Pancreas (tissue), 10 donors: ENCODE measurements around the gene GADD45B. TPM values are rescaled to one million over a fixed set of nuclear protein-coding genes. Genes with fewer than 3 reads are reported as not detected.
"Not testable (repeated sequence)": the region's sequence is repeated elsewhere in the genome, so short reads cannot be mapped to it uniquely, and the experiment has no call there.

Experiments
- ATAC-seq, 4 donors: fragments of 200-7000 bp; cut with Tn5 transposase; one replicate each; pipeline versions ENCODE4 v1.8.0 to v1.9.1; 2020; ENCODE audit warnings: mild to moderate bottlenecking in 4 of 4, moderate library complexity in 4 of 4
- DNase-seq, 6 donors: peaks; one replicate each; pipeline ENCODE4 v3.0.0-alpha.2; 2020
- FAIRE-seq: peaks from 2 replicates; lab custom pipeline; 2012; peaks lifted over from hg19 to GRCh38; lab: Jason Lieb, UNC
- H3K27ac ChIP-seq, 4 donors: fragments of 200-600 bp; sonication (generic); 1 replicate in 3 of 4; 2 replicates in 1 of 4; pipeline versions ENCODE4 v1.5.0 to v1.8.0; 2020
- H3K27me3 ChIP-seq, 4 donors: fragments of 200-600 bp; one replicate each; pipeline ENCODE4 v1.8.0; 2021
- H3K36me3 ChIP-seq, 3 donors: fragments of 200-600 bp; sonication (generic) in 1 of 3; one replicate each; pipeline versions ENCODE4 v1.5.0 to v1.8.0; 2020 to 2021
- H3K4me1 ChIP-seq, 3 donors: fragments of 200-600 bp; one replicate each; pipeline ENCODE4 v1.8.0; 2021
- H3K4me3 ChIP-seq, 4 donors: fragments of 200-600 bp; sonication (generic) in 2 of 4; one replicate each; pipeline versions ENCODE4 v1.5.0 to v1.8.0; 2020 to 2021
- H3K9me3 ChIP-seq, 4 donors: fragments of 200-600 bp; one replicate each; pipeline ENCODE4 v1.8.0; 2021
- WGBS, 2 donors: extraction: QIAGEN DNeasy Blood & Tissue Kit; methylation state at CpG; one replicate each; pipeline ENCODE4 v1.1.7; 2013; 5-methylcytosine and 5-hydroxymethylcytosine counted together
- intact Hi-C, 3 donors: fragments of 100-400 bp; cut with DNase I; formaldehyde crosslinking; loops; one replicate each; pipeline versions ENCODE4 v1.11.1 to v1.14.2; 2022
- polyA plus RNA-seq, 2 donors: library from polyadenylated mRNA; stranded (reverse); fragments of 200-250 nt; gene quantifications; one replicate each; pipeline ENCODE4 v1.2.3, GENCODE V29; 2013
- total RNA-seq, 6 donors: library from RNA; stranded (reverse); fragmentation: NEBNext Ultra II Directional in 4 of 6; extraction: Animal tissue kit (Norgen Biotek cat#: 25700) in 4 of 6; gene quantifications; one replicate each; pipeline versions ENCODE4 v1.2.1 to v1.2.4, GENCODE V29; 2021 to 2023
- TF ChIP-seq, protein P1 (sequence below), 4 donors: fragments of 200-600 bp; sonication (generic) in 3 of 4; IDR thresholded peaks; one replicate each; pipeline versions ENCODE4 v1.5.0 to v1.8.0; 2021; ENCODE audit warnings: antibody characterized with exemption in 4 of 4
- donor health status: healthy with polysubstance abuse.
- donor health status: DM: no; HTN: no; CAD: no; lungs with moderate emphysema.
- donor health status: DM: no; HTN: no; CAD: no.
- donor health status: control.
- donor health status: control.
- donor health status: Bipolar disorder and iron deficiency.
- donor health status: DM: yes; HTN: yes; CAD: no.
- donor health status: DM: no; HTN: no; CAD: no.
- donor health status: DM: no; HTN: no; CAD: no.
- donor health status: DM: yes; HTN: yes; CAD: no.

The GADD45B gene
- total and polyA plus RNA-seq, 8 donors, result 20.4 to 237 (median 47.9) TPM

DNA sequence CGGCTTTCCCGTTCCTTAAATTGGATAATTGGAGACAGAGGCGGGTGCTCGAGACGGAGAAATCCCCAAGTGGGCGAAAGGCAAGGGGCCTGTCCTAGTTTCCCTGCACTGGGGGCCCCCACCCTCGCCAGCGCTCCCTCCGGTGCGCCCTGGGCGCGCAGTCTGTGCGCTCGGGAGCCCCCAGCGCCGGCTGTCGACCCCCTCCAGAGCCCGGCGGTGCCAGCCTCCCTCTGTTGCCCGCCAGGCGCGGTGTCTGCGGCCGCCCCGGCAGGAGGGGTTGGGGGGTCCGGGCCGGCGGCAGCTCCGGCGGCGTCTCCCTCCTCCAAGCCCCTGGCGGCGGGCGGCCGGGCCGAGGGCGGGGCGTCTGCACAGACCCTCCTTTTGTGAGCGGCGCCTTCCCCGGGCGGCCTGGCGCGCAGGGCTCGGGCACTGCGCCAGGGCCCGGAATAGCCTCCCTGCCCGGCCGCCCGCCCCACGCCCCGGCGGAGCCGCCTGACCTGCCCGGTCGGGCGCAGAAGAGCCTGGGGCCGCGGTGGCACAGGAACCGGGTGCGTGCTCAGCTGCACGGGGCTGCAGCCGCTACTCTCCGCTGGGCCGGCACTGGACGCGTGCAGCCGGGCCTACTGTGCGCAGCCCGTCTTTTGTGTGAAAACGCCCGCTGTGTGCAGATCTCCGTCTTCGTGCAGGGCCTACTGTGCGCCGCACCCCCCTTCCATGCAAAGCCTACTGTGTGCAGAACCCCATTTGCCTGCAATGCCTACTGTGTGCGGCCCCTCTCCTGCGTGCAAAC lies 13.2 kb downstream of the GADD45B start:
- Histone ChIP-seq H3K27ac (no peak overlapping the region), H3K27me3 (no peaks in the 10 kb centered on the region), H3K9me3 (no peaks in the 10 kb centered on the region), H3K36me3 (no peaks in the 10 kb centered on the region), H3K4me3 (peak overlapping the region in 2 of 4 donors; percentile 15 to 38), H3K4me1 (peaks cover 0 to 24% (median 10%) of the 10 kb centered on the region in 3 donors)
- 11 to 13% methylated on average over 65 to 78 of the region's 78 CpGs for WGBS, 2 donors
- ATAC-seq (peak; percentile 60 to 81 (median 74)), DNase-seq (peak in 5 of 6 donors; percentile 72 to 92 (median 85)), FAIRE-seq (no peak)
- intact Hi-C loops, result no loop called here
- TF ChIP-seq, protein P1, sequence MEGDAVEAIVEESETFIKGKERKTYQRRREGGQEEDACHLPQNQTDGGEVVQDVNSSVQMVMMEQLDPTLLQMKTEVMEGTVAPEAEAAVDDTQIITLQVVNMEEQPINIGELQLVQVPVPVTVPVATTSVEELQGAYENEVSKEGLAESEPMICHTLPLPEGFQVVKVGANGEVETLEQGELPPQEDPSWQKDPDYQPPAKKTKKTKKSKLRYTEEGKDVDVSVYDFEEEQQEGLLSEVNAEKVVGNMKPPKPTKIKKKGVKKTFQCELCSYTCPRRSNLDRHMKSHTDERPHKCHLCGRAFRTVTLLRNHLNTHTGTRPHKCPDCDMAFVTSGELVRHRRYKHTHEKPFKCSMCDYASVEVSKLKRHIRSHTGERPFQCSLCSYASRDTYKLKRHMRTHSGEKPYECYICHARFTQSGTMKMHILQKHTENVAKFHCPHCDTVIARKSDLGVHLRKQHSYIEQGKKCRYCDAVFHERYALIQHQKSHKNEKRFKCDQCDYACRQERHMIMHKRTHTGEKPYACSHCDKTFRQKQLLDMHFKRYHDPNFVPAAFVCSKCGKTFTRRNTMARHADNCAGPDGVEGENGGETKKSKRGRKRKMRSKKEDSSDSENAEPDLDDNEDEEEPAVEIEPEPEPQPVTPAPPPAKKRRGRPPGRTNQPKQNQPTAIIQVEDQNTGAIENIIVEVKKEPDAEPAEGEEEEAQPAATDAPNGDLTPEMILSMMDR (IDR thresholded peaks at IDR 0.05), result no peak

DNA sequence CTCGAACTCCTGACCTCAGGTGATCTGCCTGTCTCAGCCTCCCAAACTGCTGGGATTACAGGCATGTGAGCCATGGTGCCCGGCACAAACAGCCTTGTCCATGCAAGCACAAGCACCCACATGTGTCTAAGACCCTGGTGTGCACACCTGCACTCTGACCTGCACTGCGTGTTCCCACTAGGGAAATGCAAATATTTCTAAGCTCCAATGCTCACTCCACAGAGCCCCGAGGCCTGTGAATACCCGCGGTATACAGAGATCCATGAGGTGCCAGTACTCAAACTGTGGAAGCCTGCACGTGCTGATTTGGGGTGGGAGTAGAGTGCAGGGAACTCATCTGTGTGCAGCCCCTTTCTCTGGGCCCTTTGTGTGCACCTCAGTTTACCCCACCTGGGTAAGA lies 14.7 kb downstream of the GADD45B start:
- peak overlapping the region in 2 of 4 donors; percentile 15 to 42 for H3K27ac ChIP-seq
- FAIRE-seq (no peak), ATAC-seq (no peak), DNase-seq (no peak)
- TF ChIP-seq, protein P1 (IDR thresholded peaks at IDR 0.05), result no peak
- peaks cover 3 to 28% (median 13%) of the 10 kb centered on the region in 3 donors for H3K4me1 ChIP-seq
- no peaks in the 10 kb centered on the region for H3K9me3 ChIP-seq
- no peak overlapping the region for H3K4me3 ChIP-seq
- H3K36me3 ChIP-seq, result no peaks in the 10 kb centered on the region
- WGBS, 2 donors, result 54% methylated on average over 7 of the region's 7 CpGs
- no peaks in the 10 kb centered on the region for H3K27me3 ChIP-seq
- intact Hi-C loops, result no loop called here

DNA sequence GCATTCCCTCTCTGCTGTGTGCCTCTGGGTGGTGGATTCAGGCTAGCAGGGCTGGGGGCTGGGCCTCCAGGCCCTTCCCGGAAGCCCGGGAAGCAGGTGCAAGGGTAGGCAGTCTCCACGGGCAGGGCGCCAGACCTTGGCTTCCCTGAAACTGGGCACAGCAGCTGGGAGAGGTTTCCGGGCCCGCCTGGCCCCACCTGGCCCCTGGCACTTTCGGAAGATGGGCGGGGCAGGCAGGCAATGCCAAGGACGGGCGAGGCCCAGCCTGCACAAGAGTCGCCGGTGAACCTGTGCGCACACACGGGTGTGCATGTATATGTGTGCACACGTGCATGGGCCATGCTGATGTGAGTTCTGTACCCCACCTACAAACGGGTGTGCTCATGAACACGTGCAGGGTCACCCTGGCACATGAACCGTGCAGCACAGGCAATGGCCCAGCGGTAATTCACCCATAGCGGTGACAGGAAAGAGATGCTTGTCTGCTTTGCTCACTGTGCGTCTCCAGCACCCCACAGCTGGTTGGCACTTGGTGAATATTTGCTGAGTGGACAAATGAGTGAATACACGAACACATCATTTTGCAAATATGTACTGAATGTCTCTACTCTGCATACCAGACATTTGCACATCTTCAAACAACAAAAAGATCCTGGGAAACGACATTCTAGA lies 15.3 kb downstream of the GADD45B start:
- Histone ChIP-seq H3K27me3 (no peaks in the 10 kb centered on the region), H3K4me3 (no peak overlapping the region), H3K27ac (peak overlapping the region in 2 of 4 donors; percentile 15 to 42), H3K4me1 (peaks cover 7 to 32% (median 16%) of the 10 kb centered on the region in 3 donors), H3K9me3 (no peaks in the 10 kb centered on the region), H3K36me3 (no peaks in the 10 kb centered on the region)
- TF ChIP-seq, protein P1 (IDR thresholded peaks at IDR 0.05), result no peak
- FAIRE-seq (no peak), ATAC-seq (peak; percentile 59 to 75 (median 66)), DNase-seq (peak; percentile 95 to 99 (median 97))
- intact Hi-C loops, result no loop called here
- WGBS, 2 donors, result 12% methylated on average over 23 of the region's 23 CpGs

DNA sequence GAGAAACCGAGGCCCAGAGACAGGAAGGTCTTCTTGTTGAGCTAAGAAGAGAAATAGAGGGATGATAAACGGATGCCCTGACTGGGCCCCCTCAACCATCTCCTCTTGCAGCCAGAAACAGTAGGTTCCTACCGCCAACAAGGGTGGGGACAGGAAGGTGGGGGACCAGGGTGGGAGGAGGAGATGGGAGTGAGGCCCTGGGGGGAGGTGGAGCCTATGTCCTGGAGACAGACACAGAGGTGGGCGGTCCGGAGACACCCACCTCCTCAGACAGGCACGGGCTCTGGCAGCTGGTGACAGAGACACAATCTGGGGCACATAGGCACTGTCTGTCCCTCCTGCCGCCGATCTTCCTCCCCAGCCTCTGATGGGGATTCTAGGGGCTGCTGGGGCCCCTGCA lies 16.9 kb downstream of the GADD45B start:
- TF ChIP-seq, protein P1 (IDR thresholded peaks at IDR 0.05), result no peak
- no peak overlapping the region for H3K27ac ChIP-seq
- DNase-seq (no peak), FAIRE-seq (no peak), ATAC-seq (no peak)
- peaks cover 7 to 32% (median 16%) of the 10 kb centered on the region in 3 donors for H3K4me1 ChIP-seq
- H3K9me3 ChIP-seq, result no peaks in the 10 kb centered on the region
- no peaks in the 10 kb centered on the region for H3K36me3 ChIP-seq
- intact Hi-C loops, result no loop called here
- H3K4me3 ChIP-seq, result no peak overlapping the region
- no peaks in the 10 kb centered on the region for H3K27me3 ChIP-seq
- WGBS, 2 donors, result 86 to 90% methylated on average over 8 of the region's 8 CpGs

DNA sequence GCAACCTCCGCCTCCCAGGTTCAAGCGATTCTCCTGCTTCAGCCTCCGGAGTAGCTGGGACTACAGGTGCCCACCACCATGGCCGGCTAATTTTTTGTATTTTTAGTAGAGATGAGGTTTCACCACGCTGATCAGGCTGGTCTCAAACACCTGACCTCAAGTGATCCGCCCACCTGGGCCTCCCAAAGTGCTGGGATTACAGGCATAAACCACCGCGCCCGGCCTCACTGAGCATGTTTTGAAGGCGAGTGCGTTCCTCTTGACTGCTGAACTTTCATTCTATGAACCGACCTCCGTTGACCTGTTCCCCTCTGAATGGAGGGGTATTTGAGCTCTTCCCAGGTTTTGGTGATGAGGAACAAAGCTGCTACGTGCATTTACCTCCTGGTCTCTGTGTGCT lies 17.5 kb downstream of the GADD45B start:
- ATAC-seq, H3K4me3 ChIP-seq, intact Hi-C loops, FAIRE-seq, H3K36me3 ChIP-seq, H3K27me3 ChIP-seq, H3K27ac ChIP-seq, H3K9me3 ChIP-seq, DNase-seq: not testable (repeated sequence)
- peaks cover 7 to 32% (median 16%) of the 10 kb centered on the region in 3 donors for H3K4me1 ChIP-seq
- 85 to 87% methylated on average over 14 of the region's 14 CpGs for WGBS, 2 donors
